IMR-90 (cell line): Measurements from ENCODE around the gene MIPEP. TPM values are rescaled to one million over a fixed set of nuclear protein-coding genes. Genes with fewer than 3 reads are reported as not detected.

Experiments used
- ATAC-seq: fragments of 200-7000 bp; cut with Tn5 transposase; 2 replicates; pipeline ENCODE4 v1.9.1; 2020; ENCODE audit warnings: low read depth, mild to moderate bottlenecking, moderate library complexity
- BruUV-seq: library from RNA; stranded (reverse); fragments of 400-500 nt; replicated peaks from 2 replicates; lab custom pipeline; 2021; lab: Mats Ljungman, UMichigan
- CTCF ChIA-PET: fragments of 300-600 bp; formaldehyde crosslinking; extraction: SDS; loops from one replicate; lab custom pipeline; 2021; ENCODE audit warnings: antibody characterized with exemption; lab: Yijun Ruan, JAX
- POLR2A ChIA-PET: fragments of 300-600 bp; sonication (Branson Sonifier 250); formaldehyde crosslinking; loops from one replicate; lab custom pipeline; 2022; ENCODE audit warnings: antibody characterized with exemption; ENCODE audit not compliant: unreplicated experiment; lab: Charles Lee
- DNase-seq: peaks from one replicate; pipeline ENCODE4 v3.0.0; 2013
- H2AFZ ChIP-seq: replicated peaks from 2 replicates; pipeline ENCODE3; 2013; ENCODE audit warnings: low read length, mild to moderate bottlenecking; ENCODE audit not compliant: poor library complexity
- H2AK5ac ChIP-seq: 2 replicates; pipeline ENCODE4 v1.6.1; 2013; ENCODE audit warnings: low read depth, low read length, inconsistent platforms
- H2AK9ac ChIP-seq: replicated peaks from 2 replicates; pipeline ENCODE3; 2013; ENCODE audit warnings: mild to moderate bottlenecking, low read depth, low read length, moderate library complexity; ENCODE audit not compliant: poor library complexity
- H2BK120ac ChIP-seq: 2 replicates; pipeline ENCODE4 v1.6.1; 2013; ENCODE audit warnings: low read depth, low read length, inconsistent platforms
- H2BK15ac ChIP-seq: 3 replicates; pipeline ENCODE4 v1.6.1; 2013; ENCODE audit warnings: low read depth, low read length, inconsistent platforms
- H2BK20ac ChIP-seq: 2 replicates; pipeline ENCODE4 v1.6.1; 2013; ENCODE audit warnings: low read depth, mild to moderate bottlenecking, inconsistent platforms, low read length, moderate library complexity
- H2BK5ac ChIP-seq: 2 replicates; pipeline ENCODE4 v1.6.1; 2013; ENCODE audit warnings: mild to moderate bottlenecking, low read depth, low read length, inconsistent platforms; ENCODE audit not compliant: poor library complexity, severe bottlenecking
- H3K14ac ChIP-seq: replicated peaks from 2 replicates; pipeline ENCODE4 v1.6.1; 2013; ENCODE audit warnings: low read depth, low read length, inconsistent platforms
- H3K18ac ChIP-seq: 2 replicates; pipeline ENCODE4 v1.6.1; 2013; ENCODE audit warnings: low read depth, low read length, control low read depth
- H3K23ac ChIP-seq: 2 replicates; pipeline ENCODE4 v1.6.1; 2013; ENCODE audit warnings: low read depth, low read length, inconsistent platforms
- H3K27ac ChIP-seq: 2 replicates; pipeline ENCODE4 v1.5.1; 2013; ENCODE audit warnings: mild to moderate bottlenecking, control low read depth, low read length; ENCODE audit not compliant: insufficient read depth
- H3K27me3 ChIP-seq: 2 replicates; pipeline ENCODE4 v1.6.1; 2013; ENCODE audit warnings: low read length; ENCODE audit not compliant: control insufficient read depth, insufficient read depth
- H3K36me3 ChIP-seq: 2 replicates; pipeline ENCODE4 v1.6.1; 2013; ENCODE audit warnings: low read length, mixed read lengths; ENCODE audit not compliant: control insufficient read depth, insufficient read depth
- H3K4ac ChIP-seq: 2 replicates; pipeline ENCODE4 v1.6.1; 2013; ENCODE audit warnings: low read depth, low read length, inconsistent platforms
- H3K4me1 ChIP-seq: 2 replicates; pipeline ENCODE4 v1.6.1; 2013; ENCODE audit warnings: low read length, mixed read lengths; ENCODE audit not compliant: control insufficient read depth, insufficient read depth
- H3K4me2 ChIP-seq: 2 replicates; pipeline ENCODE4 v1.6.1; 2013; ENCODE audit warnings: low read depth, mild to moderate bottlenecking, control low read depth, low read length, moderate library complexity
- H3K4me3 ChIP-seq: 2 replicates; pipeline ENCODE4 v1.5.1; 2013; ENCODE audit warnings: low read depth, mild to moderate bottlenecking, control low read depth, low read length, moderate library complexity; ENCODE audit not compliant: insufficient read depth
- H3K56ac ChIP-seq: 2 replicates; pipeline ENCODE4 v1.6.1; 2013; ENCODE audit warnings: low read length, inconsistent platforms; ENCODE audit not compliant: insufficient read depth; ENCODE audit errors: extremely low read depth
- H3K79me1 ChIP-seq, 2 experiments: 2 replicates each; pipeline ENCODE4 v1.6.1; 2013; ENCODE audit warnings: low read length in 2 of 2, inconsistent platforms in 1 of 2, low read depth in 1 of 2
- H3K9ac ChIP-seq: 2 replicates; pipeline ENCODE4 v1.6.1; 2013; ENCODE audit warnings: low read depth, low read length, control low read depth
- H3K9me1 ChIP-seq: 2 replicates; pipeline ENCODE4 v1.6.1; 2013; ENCODE audit warnings: low read length, inconsistent platforms; ENCODE audit not compliant: insufficient read depth
- H3K9me3 ChIP-seq: 2 replicates; pipeline ENCODE4 v1.6.1; 2013; ENCODE audit warnings: low read length; ENCODE audit not compliant: control insufficient read depth, insufficient read depth
- H4K20me1 ChIP-seq: 2 replicates; pipeline ENCODE4 v1.6.1; 2013; ENCODE audit warnings: low read length, inconsistent platforms; ENCODE audit not compliant: insufficient read depth
- H4K5ac ChIP-seq: 2 replicates; pipeline ENCODE4 v1.6.1; 2013; ENCODE audit warnings: mild to moderate bottlenecking, low read depth, low read length, control low read depth
- H4K8ac ChIP-seq, 2 experiments: 2 replicates each; pipeline ENCODE4 v1.6.1; 2013; ENCODE audit warnings: low read depth in 2 of 2, low read length in 2 of 2, control low read depth in 1 of 2, inconsistent platforms in 1 of 2
- H4K91ac ChIP-seq: 2 replicates; pipeline ENCODE4 v1.6.1; 2013; ENCODE audit warnings: low read depth, low read length, inconsistent platforms; ENCODE audit not compliant: insufficient read depth
- CEBPB ChIP-seq: IDR thresholded peaks from 2 replicates; pipeline ENCODE4 v1.6.1; 2012; ENCODE audit warnings: low read depth, low read length, improper control_type of control experiment
- RAD21 ChIP-seq: IDR thresholded peaks from 2 replicates; pipeline ENCODE4 v1.6.1; 2012; ENCODE audit warnings: low read length, improper control_type of control experiment
- WGBS, 2 experiments: methylation state at CpG; one replicate each; pipeline versions ENCODE4 v1.1.5 to v1.1.7; 2013; ENCODE audit warnings: missing lambda C conversion rate in 2 of 2; ENCODE audit not compliant: insufficient read length in 1 of 2; ENCODE audit errors: extremely low coverage in 2 of 2; 5-methylcytosine and 5-hydroxymethylcytosine counted together
- dilution Hi-C: fragments of 300-500 bp; cut with HindIII; formaldehyde crosslinking; loops from one replicate; pipeline ENCODE4 v1.14.3; 2018; ENCODE audit warnings: low sequenced_read_pairs; ENCODE audit not compliant: unreplicated experiment
- in situ Hi-C: fragments of 300-500 bp; cut with MboI; formaldehyde crosslinking; loops from 3 replicates; pipeline ENCODE4 v1.14.3; 2019; ENCODE audit warnings: low sequenced_read_pairs, inconsistent platforms, mixed read lengths
- intact Hi-C: fragments of 100-400 bp; cut with micrococcal nuclease; formaldehyde crosslinking; loops from 2 replicates; pipeline ENCODE4 v1.10.0; 2022
- polyA plus RNA-seq, 3 experiments: library from polyadenylated mRNA; depleted of rRNA; stranded (reverse); fragments of >200 nt; gene quantifications; 2 replicates each; pipeline ENCODE4 v1.2.3, GENCODE V29; 2012; ENCODE audit warnings: low replicate concordance in 1 of 3
- total RNA-seq: library from RNA; depleted of rRNA; stranded (reverse); fragments of >200 nt; gene quantifications from 2 replicates; pipeline ENCODE4 v1.2.3, GENCODE V29; 2012

MIPEP gene
- total and polyA plus RNA-seq, 2 of the 4 experiments (the other 2 are of a cell fraction): 15.0 to 21.5 TPM

DNA sequence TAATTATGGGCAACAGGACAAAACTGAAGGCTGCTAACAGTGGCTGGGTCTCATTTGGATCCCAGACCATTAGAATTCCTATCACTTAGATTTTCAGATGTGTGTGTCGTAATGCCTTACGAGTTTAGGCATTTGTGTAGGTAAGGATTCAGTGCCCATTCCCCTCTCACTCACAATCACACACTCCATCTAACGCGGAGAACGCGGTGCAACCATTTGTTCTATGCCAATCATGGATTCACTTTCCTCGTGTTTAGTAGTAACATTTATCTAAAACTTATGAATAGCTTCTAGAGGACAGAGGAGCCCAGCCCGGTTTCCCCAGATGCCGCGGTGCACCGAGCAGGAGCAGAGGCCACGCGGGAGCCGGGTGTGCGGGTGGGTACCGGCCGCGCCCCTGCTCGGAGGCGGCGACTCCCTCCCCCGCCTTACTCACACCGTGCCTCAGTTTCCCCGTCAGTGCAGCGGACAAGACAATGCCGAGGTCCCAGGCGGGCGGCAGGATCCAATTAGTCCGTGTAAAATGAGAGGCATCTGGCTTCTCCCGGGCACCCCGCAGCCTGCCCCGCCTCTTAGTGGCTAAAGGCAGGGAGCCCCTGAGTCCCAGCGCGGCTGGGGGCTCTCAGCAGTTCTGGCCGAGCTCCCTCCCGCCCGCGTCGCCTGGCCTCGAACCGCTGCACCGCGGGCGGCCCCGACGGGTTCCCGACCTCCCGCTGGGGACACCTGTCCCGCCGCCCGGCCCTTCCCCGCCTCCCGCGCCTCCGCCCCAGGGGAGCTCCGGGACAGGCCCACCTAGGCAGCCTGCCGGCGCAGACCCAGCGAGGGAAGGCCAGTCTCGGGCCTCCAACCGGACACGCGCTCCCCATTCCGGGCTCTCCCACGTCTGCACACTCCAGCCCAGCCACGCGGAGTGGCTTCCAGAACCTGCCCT, 14.0 kb upstream of the MIPEP start:
- H3K4me2 ChIP-seq: no peak overlapping the region
- no peaks in the 10 kb centered on the region for H3K36me3 ChIP-seq
- H4K5ac ChIP-seq: no peak overlapping the region
- H3K9ac ChIP-seq: no peak overlapping the region
- H3K27me3 ChIP-seq: no peaks in the 10 kb centered on the region
- dilution Hi-C loops: no loop called here
- H3K23ac ChIP-seq: peak overlapping the region; percentile 81; the same call in 1 of the 2 replicates
- WGBS, 2 experiments: 41% methylated on average over 15 of the region's 67 CpGs; no CpG with 5 or more reads in 1 of the 2 experiments
- 0 out of 2 replicates have a peak overlapping the region, but pooled peaks have one; percentile 58 for H3K14ac ChIP-seq
- in situ Hi-C loops: no loop called here
- H2BK120ac ChIP-seq: peak overlapping the region; percentile 81
- peaks cover 9% of the 10 kb centered on the region for H3K9me1 ChIP-seq
- H3K18ac ChIP-seq: no peak overlapping the region
- TF ChIP-seq CEBPB (0 out of 2 replicates have a peak, but pooled peaks have one; percentile 14), RAD21 (no peak)
- intact Hi-C loops: no loop called here
- no peak overlapping the region for H2AK9ac ChIP-seq
- ChIA-PET POLR2A (no interaction called here), CTCF (no interaction called here)
- H3K79me1 ChIP-seq: no peaks in the 10 kb centered on the region
- H4K91ac ChIP-seq: peak overlapping the region; percentile 17; the same call in 1 of the 2 replicates
- H3K27ac ChIP-seq: no peak overlapping the region
- H3K4me1 ChIP-seq: peaks cover 12% of the 10 kb centered on the region
- no peak overlapping the region; the same call in 1 of the 2 replicates for H3K4ac ChIP-seq
- H3K9me3 ChIP-seq: no peaks in the 10 kb centered on the region; the same call in 1 of the 2 replicates
- DNase-seq (no peak), ATAC-seq (no peak)
- peak overlapping the region; percentile 93; the same call in 1 of the 3 replicates for H2BK15ac ChIP-seq
- no peaks in the 10 kb centered on the region for H4K20me1 ChIP-seq
- H2BK5ac ChIP-seq: no peak overlapping the region
- peak overlapping the region; percentile 71 for H2AFZ ChIP-seq
- peak overlapping the region in 1 of 2 experiments; percentile 56; a peak in 1 of 4 replicates for H4K8ac ChIP-seq
- H3K56ac ChIP-seq: no peak overlapping the region
- BruUV-seq: no TSS peak
- peak overlapping the region; percentile 93 for H2AK5ac ChIP-seq
- H3K4me3 ChIP-seq: no peak overlapping the region
- peak overlapping the region; percentile 65 for H2BK20ac ChIP-seq
